A204.1 (cell line): ENCODE results near the gene ITSN1.
A peak's percentile ranks its signal among the peaks of the same experiment; 100 is the strongest.
"Not testable (repeated sequence)": the region's sequence is repeated elsewhere in the genome, so short reads cannot be mapped to it uniquely, and the experiment has no call there.

Experiments used
- FAIRE-seq: peaks from 2 replicates; lab custom pipeline; 2012; peaks lifted over from hg19 to GRCh38; lab: Jason Lieb, UNC

Gene ITSN1

DNA sequence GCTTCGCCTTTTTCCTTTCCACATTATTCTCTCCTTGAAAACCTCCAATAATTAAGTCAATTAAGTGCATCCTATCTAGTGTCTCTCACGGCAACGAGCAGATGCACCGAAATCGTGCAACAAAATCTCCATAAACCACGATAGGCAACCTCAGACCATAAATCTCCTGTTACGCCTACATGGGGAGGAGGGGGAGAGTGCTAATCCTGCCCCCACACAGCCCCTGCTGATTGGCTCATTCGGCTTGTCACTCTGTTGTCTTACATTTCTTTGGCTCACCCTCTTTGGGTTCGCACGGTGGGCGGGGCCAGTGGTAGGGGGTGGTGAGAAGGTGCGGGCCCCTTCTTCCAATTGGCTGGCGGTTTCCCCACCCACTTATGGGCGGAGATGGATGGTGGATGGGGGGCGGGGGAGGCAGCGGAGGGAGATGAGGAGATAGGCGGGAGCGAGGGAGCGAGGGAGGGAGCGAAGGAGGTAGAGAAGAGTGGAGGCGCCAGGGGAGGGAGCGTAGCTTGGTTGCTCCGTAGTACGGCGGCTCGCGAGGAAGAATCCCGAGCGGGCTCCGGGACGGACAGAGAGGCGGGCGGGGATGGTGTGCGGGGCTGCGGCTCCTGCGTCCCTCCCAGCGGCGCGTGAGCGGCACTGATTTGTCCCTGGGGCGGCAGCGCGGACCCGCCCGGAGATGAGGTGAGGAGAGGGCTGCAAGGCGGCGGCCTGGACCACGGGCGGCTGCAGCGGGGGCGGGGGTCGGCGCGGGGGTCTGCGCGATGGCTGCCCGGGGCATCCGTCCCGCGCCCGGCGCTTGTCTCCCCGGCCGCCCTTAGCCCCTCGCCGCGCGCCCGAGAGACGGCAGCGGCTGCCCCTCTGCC is at the start of gene ITSN1:
TSS of gene ITSN1 (plus strand) at position 475 of the 869 bp plus-strand sequence. CDS start 76,328 bp downstream, outside the sequence.
- FAIRE-seq = no peak

DNA sequence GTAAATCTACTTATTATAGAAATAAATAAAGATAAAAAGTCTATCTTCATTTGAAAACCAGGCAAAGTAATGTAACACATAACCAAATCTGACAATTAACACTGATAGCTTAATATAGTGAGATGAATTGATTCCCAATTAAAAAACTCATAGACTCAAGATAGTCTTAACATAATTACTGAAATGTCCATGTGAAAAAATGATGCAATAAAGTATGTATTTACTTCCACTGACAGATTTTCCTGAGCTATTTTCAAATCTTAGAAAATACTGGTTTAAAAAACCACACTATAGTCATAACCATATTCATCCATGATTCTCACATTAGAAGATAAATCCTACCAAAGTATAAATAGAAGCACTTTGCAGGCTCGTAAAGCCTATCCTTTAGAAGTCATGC is 44.2 kb upstream of the ITSN1 start:
- FAIRE-seq = no peak

DNA sequence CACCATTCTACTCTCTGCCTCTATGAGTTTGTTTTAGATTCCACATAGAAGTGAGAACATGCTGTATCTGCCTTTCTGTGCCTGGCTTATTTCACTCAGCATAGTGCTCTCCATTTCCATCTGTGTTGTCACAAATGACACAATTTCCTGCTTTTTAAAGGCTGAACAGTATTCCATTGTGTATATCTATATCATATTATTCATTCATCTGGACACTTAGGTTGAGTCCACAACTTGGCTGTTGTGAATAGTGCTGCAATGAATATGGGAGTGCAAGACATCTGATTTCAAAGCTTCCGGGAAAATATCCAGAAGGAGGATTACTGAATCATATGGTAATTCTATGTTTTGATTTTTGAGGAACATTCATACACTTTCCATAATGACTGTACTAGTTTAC is 33.7 kb upstream of the ITSN1 start:
- no peak for FAIRE-seq

DNA sequence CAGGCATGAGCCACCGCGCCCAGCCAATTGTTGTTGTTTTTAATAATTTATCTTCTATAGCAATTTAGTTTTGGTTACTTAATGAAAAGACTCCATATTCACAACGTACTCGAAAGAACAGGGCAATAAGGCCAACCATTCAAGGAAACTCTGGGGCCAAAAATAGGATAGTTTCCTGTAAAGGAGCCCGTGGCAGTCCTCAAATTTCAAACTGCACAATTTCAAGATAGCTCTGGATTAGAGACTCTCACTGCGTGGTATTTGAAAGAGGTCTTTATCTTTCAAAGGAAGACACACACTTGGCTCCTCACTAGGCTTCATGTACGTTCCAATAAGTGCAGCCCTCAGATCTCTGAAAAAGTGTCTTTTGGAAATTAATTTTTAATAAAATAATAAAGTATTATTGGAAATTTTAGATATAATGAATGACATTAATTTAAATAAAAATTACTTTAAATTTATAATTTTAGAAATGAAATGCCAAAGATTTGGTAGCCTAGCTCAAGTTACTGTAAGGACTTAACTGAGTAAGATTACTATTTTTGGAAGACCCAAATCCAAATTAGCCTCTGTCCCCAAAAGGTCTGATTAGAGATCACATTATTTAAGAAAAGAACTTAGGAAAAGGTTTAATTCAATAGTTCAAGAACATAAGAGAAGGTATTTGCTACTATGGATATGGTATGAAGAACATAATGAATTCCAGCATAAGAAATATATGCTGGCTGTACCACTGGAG is 31.1 kb upstream of the ITSN1 start:
- no peak for FAIRE-seq

DNA sequence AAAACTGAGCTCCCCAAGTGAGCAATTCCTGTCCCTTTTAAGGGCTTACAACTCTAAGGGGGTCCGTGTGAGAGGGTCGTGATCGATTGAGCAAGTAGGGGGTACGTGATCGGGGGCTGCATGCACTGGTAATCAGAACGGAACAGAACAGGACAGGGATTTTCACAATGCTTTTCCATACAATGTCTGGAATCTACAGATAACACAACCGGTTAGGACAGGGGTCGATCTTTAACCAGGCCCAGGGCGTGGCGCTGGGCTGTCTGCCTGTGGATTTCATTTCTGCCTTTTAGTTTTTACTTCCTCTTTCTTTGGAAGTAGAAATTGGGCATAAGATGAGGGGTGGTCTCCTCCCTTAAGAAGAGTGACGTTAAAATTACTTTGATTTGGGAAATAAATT is 24.7 kb upstream of the ITSN1 start:
- not testable (repeated sequence) for FAIRE-seq

DNA sequence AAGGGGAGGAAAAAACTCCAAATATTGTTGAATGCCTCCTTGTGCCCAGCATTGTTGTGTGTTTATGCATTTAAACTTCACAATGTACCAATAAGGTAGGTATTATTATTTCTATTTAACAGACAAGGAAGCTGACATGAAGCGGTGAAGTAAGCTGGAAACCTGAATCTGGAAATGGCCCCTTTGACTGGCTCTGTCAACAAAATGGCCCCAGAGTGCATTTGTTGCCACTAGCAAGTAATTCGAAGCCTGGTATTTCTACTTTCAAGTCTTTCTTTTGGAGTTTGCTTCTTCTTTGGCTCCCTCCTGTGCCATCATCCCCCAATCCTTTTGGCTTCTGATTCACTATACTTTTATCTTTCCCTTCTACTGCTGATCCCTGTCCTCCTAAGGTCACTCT is 23.9 kb upstream of the ITSN1 start:
- FAIRE-seq = no peak

DNA sequence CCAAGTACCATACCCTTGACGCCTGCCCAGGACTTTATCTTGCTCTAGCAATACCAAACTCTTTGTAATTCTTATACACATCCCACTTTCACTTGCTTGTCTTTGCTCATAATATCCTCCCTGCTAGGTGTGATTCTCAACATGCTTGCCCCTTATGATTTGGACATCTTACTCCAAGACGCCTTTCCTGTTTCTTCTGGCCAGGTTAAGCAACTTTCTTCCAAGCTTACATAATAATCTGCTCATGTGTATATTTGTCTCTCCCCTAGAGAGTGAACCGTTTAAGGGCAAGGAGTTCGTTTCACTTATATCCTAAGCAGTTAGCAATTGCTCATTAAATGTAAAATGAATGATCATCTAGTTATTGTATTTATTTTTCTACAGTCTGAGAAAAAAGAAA is 22.6 kb upstream of the ITSN1 start:
- FAIRE-seq = no peak

DNA sequence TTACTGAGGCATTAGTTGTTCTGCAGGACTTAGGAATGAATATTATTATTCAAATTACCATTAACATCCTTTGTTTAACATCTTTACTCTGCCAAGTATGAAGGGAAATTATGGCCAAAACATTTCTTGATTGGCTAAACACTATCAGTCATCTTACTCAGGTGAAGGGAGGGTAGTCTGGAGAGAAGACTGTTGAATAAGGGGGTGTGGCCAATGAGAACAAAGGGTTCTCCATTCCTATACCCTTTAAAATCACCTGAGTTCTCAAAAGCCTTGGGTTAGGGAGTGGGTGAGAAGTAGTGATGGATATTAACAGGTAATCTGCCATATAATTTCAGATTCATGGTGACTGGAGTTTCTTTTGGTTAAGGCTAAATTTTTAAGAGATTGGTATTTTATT is 20.0 kb upstream of the ITSN1 start:
- no peak for FAIRE-seq

DNA sequence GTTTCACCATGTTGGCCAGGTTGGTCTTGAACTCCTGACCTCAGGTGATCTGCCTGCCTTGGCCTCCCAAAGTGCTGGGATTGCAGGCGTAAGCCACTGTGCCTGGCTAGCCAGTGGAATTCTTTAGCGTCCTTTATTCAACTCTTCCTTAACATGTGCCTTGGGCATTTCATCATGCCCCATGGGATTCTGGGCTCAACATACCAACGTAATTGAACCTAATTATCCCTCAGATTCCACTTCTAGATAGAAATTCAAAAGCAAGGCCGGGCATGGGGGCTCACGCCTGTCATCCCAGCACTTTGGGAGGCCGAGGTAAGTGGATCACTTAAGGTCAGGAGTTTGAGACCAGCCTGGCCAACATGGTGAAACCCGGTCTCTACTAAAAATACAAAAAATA is 16.1 kb upstream of the ITSN1 start:
- FAIRE-seq = not testable (repeated sequence)

DNA sequence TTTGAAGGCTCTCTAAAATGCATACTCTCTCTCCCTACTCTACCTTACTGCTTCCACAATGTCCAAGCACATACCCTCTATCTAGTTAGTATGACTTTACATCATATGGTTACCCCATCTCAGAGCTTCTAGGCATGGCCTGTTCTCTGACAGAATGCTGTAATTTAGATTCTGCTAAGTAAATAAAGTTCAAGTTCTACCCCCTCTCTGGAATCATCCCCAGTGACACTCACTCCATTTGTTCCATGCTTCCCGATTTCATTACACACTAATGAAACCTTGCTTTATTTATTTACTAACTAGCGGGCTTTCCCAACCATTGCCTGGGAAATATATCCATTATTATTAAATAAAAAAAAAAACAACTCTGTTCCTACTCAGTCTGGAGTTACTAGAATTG is 8.0 kb upstream of the ITSN1 start:
- FAIRE-seq = no peak

DNA sequence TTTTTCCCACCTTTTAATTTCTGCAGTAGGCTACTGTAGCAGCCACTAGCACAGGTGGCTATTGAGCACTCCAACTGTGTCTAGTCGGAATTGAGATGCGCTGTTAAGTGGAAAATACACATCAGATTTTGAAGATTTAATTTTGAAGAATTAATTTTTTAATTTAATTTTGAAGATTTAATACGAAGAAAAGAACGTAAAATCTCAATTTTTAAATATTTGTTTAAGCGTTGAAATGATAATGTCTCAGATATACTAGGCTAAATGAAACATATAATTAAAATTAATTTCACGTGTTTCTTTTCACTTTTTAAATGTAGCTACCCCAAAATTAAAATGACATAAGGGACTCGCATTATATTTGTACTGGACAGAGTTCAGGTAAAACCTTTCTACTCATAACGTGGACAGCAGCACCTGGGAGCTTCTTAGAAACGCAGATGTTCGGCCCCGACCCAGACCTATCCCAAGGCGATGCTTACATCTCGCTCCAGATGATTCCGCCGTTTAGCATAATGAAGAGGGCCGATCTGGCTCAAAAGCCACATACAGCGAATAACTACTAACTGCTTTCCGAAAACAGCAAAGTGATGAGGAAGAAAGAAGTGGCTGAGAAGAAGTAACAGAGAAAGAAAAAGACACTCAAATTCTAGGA is 1.5 kb upstream of the ITSN1 start:
- peak; percentile 27 for FAIRE-seq

DNA sequence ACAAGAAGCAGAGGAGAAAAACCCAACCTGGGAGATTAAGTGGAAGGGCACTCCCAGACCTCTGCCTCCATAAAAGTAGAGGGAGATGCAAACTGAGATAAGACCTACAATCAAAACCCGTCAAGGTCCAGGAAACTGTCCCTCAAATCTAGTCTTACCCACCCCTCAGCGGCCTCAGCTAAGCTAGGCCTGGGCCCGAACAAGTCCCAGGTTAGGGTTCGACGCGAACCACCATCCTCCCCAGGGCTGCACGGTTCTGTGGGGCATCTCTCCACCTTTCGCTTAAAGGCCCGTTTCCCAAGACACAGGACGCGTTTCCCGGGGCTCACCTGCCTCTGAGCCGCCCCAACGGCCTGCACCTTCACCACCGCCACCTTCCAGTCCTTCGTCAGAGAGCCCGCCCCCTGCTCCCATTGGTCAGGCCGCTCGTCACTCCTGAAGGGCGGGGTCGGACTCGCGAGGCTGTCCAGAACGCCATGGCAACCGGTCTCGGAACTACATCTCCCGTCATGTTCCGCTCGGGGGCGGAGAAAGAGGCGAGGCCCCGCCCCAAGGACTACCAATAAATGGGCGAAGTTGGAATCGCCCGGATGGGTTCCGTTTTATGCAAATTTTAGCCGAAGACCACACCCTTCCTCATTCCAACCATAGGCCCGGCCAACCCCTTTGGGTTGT is 812 bp upstream of the ITSN1 start, which contains the start of gene CRYZL1:
TSS of gene CRYZL1 (minus strand) at position 390 of the 675 bp plus-strand sequence. CDS start 10,190 bp downstream, outside the sequence.
- FAIRE-seq = peak; percentile 99

DNA sequence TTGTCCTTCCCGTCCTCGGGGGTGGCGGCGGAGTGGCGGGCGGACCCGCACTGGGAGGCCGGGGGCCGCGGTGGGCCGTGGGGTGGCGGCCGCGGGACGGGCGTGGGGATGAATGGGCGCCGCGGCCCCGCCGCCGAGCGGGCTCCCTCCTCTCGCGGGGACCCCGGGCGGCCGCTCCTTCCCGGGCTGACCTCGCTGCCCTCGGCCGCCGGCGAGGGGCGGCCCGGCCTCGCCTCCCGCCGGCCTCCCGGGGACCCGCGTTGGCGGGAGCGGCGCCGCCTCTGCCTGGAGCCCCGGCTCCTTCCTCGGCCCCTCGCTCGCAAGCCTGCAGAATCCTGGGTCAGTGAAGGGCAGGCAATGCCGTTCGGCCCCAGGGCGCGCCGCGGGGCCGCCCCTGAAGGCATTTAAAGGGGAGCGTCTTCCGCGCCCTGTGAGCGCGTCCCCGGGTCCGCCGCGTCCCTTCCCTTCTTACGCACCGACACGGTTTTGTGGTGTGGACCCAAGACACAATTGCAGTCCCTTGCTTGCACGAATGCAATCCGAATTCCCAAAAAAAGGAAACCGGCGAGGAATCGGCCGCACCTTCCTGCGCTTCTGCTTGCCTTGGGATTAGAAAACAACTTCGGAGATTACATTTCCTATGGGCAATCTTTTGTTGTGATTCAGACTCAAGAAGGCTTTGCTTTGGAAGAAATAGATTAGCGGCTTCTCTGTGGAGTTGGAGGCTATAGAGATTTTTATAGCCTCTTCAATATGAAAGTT is 776 bp downstream of the ITSN1 start:
- no peak for FAIRE-seq

DNA sequence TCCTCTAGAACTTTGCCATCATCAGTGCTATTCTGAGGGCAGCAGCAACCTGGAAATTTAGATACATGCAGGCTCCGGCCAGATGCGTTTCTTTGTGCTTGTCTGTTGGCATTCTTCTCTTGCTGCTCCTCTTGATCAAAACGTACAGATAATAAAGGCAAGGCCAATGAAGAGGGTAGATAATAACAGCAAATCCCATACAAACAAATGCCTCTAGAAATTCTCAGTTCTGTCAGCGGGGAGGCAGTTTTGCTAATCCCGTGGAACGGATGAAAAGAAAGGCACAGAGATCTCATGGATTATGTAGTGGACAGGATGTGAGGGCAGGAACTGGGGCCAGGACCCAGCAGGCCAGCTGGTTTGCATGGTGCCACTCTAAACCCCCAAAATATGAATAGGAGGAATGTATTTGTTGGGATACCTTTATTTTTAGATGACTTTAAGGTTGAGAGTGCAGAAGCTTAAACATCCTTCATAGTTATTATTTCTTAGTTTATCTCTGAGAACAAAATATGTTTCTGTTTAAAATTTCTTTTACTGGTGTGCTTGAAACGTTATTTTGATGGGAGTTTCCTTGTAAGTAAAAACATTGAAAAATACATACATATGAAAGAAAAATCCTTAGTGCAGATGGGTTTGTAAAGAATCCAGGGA is 1.5 kb downstream of the ITSN1 start:
- FAIRE-seq = no peak

DNA sequence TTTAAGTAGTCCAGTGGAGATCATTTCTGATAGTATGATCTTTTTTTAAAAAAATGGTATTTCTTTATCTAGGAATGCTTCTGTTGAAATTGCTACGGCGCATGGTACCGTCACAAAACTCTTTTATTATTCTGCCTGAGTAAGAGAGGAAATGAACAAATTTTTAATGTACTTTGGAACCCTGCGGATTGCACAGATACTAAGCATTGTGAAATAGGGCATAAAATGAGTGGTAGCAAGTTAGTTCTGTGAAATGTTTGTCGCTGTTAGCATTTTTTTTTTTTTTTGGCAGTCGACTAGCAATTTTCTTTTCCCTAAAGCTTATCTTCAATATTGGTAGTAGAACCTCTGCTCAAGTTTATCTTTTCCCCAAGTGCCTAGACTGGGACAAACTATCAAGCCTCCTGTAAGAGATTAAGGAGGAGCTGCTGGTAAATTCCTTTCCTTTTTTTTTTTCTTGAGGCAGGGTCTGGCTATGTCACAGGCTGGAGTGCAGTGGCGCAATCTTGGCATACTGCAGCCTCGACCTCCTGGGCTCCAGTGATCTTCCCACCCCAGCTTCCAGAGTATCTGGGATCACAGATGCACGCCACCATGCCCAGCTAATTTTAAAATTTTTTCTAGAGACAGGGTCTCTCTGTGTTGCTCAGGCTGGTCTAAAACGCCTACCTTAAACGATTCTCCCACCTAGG is 2.2 kb downstream of the ITSN1 start:
- no peak for FAIRE-seq

DNA sequence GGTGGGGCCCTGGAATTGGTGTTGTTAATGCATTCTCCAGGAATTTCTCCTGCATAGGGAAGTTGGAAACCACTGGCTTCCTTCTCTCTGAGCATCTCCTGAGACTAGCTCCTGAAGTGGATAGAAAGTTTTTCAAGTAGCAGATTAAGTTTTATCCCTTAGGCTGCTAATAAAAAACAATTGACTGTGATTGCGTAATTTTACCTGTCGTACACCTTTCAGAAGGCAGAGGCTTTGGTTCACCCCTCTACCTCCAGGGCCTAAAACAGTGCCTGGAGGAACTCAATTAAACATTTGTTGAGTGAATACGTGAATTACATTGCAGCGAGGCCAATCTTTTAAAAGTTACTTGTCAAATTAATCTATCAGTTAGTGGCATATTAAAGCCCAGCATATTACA is 3.4 kb downstream of the ITSN1 start:
- no peak for FAIRE-seq

DNA sequence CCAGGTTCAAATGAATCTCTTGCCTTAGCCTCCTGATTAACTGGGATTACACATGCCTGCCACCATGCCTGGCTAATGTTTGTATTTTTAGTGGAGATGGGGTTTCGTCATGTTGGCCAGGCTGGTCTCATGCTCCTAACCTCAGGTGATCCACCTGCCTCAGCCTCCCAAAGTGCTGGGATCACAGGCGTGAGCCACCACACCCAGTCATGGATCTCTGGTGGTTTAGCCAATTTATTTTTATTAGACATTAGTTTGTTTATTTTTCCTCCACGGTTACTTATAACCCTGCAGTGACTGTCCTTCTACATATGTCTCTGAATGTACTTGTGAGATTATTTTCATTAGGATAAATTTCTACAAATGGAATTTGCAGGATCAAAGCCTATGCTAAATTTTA is 5.3 kb downstream of the ITSN1 start:
- FAIRE-seq = no peak

DNA sequence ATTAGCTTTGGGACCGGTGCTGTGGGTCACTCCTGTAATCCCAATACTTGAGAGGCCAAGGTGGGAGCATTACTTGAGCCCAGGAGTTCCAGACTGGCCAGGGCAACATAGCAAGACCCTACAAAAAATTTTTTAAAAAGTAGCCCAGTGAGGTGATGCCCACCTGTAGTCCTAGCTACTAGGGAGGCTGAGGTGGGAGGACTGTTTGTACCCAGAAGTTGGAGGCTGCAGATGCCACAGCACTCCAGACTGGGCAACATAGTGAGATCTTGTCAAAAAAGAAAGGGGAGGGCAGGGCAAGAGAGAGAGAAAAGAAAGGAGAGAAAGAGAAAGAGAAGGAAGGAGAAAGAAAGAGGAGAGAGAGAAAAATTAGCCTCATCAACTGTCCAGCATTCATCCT is 6.3 kb downstream of the ITSN1 start:
- no peak for FAIRE-seq

DNA sequence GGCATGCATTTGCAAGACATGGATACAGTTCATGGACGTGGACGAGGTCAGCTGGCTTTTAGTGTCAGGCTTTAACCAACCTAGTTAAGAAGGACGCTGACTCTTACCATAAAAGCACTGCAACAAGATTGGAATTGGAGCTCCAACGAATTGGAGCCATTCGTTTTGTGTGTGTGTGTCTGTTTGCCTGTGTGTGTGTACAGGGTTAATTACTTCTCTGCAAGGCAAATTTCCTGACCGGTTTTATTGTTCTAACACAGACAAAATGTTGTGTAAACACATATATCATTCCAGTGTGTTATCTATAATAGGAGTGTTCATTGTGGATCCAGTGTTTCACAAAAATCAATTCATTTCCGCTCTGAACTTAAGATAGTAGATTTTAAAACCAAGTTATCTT is 7.9 kb downstream of the ITSN1 start:
- no peak for FAIRE-seq

DNA sequence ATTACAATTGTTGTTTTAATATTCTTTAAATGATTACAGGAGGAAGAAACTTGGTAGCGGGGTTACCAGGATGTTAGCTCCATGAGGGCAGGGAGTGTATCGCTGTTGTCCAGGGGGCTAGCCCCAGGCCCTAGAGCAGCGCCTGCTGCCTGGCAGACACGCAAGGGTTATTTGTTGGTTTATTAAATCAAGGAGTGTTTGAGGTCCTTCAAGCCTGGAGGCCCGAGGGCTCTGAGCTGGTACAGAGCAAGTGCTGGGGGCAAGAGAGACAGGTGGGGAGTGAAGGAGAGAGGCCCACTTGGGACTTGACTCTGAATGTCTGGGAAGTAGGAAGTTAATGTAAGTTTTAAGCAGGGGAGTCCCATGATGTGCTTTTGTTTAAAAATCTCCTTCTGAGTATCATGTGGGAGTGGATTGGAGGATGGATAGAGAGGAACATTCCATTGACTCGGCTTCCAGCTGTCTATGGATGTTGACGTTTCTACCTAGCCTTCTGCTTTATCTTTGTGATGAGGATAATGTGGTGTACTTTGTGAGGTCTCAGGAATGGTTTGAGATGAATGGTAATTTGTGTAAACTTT is 8.7 kb downstream of the ITSN1 start:
- no peak for FAIRE-seq
